Right ventricle myocardium superior (tissue), 1 donor: ENCODE results near the gene KCNQ4. TPM values are rescaled to one million over a fixed set of nuclear protein-coding genes. Genes with fewer than 3 reads are reported as not detected.

ENCODE experiments used
- ATAC-seq: fragments of 200-7000 bp; cut with Tn5 transposase; one replicate; pipeline ENCODE4 v1.9.1; 2020; ENCODE audit warnings: mild to moderate bottlenecking; ENCODE audit not compliant: poor library complexity
- DNase-seq: peaks from one replicate; pipeline ENCODE4 v3.0.0-alpha.2; 2020
- intact Hi-C: fragments of 100-400 bp; cut with DNase I; formaldehyde crosslinking; loops from one replicate; pipeline ENCODE4 v1.11.2; 2022
- total RNA-seq: library from RNA; stranded (reverse); fragmentation: NEBNext Ultra II Directional; extraction: Animal tissue kit (Norgen Biotek cat#: 25700); gene quantifications from one replicate; pipeline ENCODE4 v1.2.1, GENCODE V29; 2021
- donor health status: DM: no; HTN: yes; CAD: no; lungs with severe emphysema.

KCNQ4 gene
- total RNA-seq, 1 donor from 2014 or later = 2.6 TPM

DNA sequence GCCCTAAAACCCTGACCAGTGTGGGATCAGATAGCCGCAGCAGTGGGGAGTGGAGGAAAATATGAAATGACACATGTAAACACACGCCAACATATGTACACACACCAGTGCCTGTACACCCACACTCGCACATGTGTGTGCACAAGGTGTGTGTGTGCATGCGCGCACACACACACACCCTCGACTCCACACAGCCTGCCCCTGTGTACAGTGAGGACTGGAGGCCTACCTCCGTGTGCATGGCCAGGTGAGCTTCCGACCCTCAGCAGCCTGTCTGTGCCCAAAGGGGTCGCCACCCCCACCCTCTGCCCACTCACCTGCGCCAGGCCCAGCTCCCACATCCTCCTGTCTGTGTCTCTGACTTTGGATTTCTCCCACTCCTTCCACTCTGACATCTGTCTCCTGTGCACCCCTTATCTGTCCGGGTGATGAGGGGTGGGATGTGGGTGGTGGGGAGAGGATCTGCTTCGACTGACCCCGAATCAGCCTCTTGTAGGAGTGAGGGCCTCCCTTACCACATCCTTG, 46.9 kb downstream of the KCNQ4 start:
- ATAC-seq (no peak), DNase-seq (no peak)
- intact Hi-C loops = no loop called here

DNA sequence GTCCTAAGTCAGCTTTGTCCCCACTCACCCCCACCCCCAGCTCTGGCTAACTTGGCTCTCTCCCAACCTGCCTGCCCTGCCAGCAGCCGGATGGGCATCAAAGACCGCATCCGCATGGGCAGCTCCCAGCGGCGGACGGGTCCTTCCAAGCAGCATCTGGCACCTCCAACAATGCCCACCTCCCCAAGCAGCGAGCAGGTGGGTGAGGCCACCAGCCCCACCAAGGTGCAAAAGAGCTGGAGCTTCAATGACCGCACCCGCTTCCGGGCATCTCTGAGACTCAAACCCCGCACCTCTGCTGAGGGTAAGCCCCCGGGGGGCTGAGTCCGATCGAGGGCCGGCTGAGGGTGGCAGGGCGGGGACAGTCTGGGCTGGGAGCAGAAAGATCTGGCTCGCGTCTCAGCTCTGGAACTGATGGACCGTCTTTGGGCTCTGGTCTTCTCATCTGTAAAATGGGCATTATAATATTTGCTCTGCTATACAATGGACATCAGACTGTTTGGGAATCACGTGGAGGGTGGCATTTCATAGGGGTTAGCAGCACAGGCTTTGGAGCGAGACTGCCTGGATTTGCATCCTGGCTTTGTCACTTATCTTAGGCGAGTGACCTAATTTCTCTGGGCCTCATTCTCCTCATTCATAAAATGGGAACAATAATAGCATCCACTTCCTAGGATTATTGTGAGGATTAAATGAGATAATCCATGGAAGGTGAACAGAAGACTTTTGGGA, 47.6 kb downstream of the KCNQ4 start:
- DNase-seq = no peak
- intact Hi-C loops = no loop called here
- no peak for ATAC-seq

DNA sequence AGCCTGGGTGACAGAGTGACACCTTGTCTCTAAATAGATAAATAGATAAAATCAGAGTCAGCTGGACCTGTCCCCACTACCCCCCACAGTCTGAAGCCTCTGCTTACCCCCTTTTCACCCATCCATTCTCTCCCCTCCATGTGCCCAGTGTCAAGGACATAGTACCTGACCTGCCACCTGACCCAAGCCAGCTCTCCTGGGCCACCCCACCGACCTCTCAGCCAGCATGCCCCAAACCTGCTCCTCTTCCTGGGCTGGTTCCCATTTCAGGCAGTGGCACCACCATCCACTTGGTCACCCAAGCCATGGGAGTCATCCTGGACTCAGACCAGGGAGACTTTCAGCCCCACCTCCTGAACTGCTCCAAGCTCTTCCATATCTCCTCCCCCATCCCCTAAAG, 50.4 kb downstream of the KCNQ4 start:
- intact Hi-C loops = no loop called here
- ATAC-seq (no peak), DNase-seq (no peak)

DNA sequence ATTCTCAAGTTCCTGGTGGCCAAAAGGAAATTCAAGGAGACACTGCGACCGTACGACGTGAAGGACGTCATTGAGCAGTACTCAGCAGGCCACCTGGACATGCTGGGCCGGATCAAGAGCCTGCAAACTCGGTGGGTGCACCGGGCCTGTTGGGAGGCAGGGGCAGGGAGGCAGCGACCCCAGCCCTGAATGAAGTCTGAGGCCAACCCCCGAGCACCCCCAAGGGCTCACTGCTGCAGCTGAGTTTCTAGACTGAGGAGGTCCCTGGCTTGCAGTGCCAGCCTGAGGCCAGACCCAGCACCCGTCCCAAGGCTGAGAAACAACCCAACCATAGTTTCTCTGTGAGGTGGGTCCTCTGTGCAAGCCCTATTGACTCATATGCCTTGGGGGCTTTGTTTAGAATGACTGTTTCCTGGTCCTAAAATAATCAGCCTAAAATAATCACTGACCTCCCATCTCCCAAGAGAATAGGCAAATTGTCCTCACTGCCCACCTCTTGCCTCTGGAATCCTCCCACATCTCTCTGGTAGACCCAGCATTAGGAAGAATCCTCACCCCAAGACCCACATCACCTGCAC, 51.5 kb downstream of the KCNQ4 start:
- ATAC-seq (no peak), DNase-seq (no peak)
- intact Hi-C loops = no loop called here

DNA sequence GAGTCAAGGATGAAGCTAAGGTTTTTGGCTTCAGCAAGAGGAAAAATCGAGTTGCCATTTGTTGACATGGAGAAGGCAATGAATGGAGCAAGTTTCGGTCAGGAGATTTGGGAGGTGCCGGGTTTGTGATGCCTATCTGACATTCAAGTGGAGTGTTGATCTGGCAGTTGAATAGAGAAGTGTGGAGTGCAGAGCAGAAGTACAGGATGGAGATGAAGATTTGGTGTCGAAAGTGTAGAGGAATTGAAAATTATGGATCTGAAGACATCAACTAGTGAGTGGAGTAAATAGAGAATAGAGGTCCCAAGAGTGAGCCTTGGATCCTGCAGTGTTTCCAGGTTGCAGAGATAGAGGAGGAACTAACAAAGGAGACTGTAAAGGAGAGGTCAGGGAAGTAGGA, 52.7 kb downstream of the KCNQ4 start:
- intact Hi-C loops = no loop called here
- ATAC-seq (no peak), DNase-seq (no peak)

DNA sequence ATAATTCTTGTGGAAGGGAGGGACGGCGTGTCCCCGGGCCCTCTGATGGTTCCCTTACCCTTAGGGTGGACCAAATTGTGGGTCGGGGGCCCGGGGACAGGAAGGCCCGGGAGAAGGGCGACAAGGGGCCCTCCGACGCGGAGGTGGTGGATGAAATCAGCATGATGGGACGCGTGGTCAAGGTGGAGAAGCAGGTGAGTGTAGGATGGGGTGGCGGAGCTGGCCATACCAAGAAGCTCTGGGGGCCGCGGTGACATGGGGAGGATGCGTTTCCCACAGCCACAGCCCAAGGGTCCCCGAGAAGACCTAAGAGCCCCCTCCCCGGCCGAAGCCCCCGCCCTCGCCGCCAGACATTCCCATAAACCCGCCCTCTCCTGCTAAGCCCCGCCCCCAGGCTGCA, 54.0 kb downstream of the KCNQ4 start:
- DNase-seq (no peak), ATAC-seq (no peak)
- intact Hi-C loops = no loop called here

DNA sequence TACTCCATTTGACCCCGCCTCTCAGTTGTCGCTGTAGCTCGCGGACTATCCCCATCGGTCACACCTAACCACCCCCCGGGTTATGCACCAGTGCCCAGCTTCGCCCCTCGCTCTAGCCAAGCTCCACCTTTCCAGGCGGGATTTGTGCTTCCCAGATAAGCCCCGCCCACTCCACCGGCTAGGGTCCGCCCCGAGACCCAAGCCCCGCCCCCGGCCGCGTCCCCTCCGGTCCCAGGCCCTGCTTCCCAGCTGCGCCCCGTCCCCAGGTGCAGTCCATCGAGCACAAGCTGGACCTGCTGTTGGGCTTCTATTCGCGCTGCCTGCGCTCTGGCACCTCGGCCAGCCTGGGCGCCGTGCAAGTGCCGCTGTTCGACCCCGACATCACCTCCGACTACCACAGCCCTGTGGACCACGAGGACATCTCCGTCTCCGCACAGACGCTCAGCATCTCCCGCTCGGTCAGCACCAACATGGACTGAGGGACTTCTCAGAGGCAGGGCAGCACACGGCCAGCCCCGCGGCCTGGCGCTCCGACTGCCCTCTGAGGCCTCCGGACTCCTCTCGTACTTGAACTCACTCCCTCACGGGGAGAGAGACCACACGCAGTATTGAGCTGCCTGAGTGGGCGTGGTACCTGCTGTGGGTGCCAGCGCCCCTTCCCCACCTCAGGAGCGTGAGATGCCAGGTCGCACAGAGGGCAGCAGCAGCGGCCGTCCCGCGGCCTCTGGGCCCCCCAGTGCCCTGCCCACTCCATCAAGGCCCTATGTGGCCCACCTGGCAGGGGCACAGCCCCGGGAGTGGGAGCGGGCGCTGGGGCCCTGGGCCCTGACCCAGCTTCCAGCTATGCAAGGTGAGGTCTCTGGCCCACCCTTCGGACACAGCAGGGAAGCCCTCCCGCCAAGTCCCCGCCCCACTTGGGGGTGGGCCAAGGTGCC, 54.7 kb downstream of the KCNQ4 start:
- peak; percentile 22 for ATAC-seq
- intact Hi-C loops = no loop called here

DNA sequence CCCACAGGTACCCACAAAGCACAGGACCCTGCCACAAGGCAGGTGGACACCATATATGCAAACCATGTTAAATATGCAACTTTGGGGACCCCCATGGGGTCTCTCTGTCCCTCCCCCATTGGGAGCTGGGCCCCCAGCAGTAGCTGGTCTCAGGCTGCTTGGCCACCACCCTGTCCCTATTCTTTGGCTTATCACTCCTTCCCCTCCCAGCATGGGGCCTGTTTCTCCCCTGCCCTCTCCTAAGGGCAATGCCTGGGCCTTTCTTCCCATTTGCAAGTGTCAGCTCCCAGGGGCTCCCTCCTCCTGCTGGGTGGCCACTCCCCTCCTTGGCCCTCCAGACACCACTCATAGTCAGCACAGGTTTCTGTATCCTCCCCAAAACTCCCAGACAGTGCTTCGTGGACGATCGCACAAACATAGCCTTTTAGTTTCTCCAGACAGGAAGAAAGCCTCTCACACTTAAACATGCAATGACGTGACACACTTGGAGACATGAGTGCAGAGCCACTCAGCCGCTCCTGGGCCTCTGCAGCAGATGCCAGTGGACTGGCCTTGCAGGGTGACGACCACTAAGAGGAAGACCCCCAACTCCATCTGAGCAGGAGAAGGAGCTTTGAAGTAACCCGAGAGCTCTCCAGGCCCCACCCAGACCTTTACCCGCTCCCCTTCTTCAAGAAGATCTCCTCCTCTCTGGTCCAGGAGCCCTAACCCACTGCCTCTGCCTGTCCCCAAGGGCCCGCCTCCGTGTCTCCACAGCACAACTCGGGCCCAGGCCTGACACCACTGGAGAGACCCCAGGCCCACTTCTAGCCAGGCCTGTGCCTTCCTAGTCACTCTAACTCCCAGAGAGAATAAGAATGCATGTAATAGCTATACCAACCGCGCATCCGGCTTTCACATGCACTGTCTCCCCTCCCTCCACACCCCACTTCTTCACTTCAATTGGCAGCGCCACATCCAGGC, 55.7 kb downstream of the KCNQ4 start:
- DNase-seq = no peak
- intact Hi-C loops = no loop called here
- no peak for ATAC-seq

More for the DNA sequence above, 54.7 kb downstream of the KCNQ4 start:
- no peak for DNase-seq

DNA sequence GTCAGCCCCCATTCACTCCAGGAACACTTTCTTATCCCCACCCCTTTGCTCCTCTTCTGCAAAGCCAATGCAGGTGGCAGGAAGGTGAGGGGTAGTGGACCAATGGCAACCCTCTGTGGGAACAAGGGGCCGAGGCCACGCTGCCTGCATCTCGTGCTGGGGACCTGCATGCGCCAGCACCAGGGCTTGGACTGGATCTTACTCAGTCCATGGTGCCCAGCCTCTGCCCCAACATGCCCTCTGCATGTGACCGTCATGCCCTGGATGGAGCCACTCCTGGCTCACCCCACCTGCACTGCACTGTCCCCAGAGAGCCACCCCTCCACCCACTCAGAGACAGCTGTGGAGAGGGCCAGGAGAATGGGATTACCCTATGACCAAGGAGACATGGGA, 56.4 kb downstream of the KCNQ4 start:
- ATAC-seq (no peak), DNase-seq (no peak)
- intact Hi-C loops = no loop called here

DNA sequence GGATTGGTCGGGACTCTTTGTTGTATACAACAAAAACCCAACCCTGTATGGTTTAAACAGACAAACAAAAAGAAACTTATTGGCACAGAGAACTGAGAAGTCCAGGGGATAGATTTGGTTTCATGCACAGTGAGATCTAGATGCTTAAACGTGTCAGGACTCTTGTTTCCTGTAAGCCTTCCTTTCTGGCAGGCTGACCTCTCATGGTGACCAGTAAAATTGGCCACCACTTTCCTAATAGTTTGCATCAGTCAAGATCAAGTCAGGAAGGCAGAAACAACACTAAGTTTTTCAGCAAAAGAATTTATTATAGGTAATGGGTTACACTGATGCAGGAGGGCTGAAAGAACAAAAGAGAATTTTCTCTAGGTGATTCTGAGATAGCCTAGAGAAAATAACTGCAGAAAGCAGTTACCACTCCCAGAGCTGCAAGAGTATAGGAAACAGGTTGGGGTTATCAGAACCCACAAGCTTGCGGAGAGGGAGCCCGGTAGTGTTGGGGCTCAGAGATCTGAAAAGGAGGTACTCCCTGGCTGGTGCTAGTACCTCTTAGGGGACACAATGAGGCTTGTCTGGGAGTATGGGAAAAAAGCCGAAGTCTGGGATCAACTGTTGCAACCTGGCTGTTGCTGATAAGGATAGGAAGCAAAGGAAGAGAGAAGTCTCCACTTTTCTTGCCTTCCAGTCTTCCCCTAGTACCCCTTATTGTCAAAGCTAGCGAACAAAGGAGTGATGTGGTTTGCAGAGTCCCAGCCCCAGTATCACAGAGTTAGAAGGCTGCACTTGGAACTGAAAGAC, 57.1 kb downstream of the KCNQ4 start:
- intact Hi-C loops = no loop called here
- no peak for ATAC-seq
- DNase-seq = no peak

DNA sequence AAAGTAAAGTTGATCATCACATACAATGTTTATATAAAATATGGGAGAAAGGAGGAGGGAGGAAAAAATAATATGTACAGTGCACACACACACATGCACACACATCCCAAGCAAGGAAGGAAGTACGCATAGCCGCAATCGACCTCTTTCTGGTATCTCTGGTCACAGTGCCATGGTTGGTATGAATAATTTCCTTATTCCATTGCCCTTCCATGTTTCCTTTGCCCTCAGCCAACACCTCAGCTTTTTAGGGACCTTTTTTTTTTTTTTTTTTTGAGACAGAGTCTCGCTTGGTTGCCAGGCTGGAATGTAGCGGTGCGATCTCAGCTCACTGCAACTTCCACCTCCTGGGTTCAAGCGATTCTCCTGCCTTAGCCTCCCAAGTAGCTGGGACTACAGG, 58.0 kb downstream of the KCNQ4 start:
- no peak for ATAC-seq
- DNase-seq = no peak
- intact Hi-C loops = no loop called here

DNA sequence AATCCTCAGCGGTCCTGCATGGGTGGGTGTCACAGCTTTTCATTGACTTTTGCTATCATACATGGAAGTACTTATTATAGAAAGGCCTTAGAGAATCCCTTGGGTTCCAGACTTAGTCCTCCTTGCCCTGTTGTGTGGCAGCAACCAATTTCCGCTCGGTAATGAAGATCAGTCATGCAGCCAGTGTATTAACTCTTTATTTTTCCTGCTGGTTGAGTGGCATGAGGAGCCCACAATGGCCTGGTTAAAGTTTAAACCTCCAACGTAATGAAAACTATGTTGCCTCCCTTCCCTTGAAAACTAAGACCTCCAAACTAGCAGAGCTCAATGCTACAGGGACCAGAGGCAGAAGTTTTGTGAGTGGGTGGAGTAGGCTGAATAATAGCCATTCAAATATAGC, 58.6 kb downstream of the KCNQ4 start:
- DNase-seq (no peak), ATAC-seq (no peak)
- intact Hi-C loops = no loop called here

DNA sequence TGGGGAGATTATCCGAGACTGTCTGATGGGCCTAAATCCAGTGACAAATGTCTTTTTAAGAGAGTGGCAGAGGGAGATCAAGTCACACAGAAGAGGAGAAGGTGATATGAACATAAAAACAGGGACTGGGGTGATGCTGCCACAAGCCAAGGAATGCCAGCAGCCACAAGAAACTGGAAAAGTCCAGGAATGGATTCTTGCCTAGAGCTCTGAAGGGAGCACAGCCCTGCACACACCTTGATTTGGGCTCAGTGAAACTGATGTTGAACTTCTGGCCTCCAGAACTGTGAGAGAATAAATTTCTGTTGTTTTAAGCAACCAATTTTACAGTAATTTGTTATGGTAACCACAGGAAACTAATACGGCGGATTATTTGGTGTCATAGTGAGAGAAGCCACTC, 59.1 kb downstream of the KCNQ4 start:
- ATAC-seq = no peak
- intact Hi-C loops = no loop called here
- DNase-seq = no peak

DNA sequence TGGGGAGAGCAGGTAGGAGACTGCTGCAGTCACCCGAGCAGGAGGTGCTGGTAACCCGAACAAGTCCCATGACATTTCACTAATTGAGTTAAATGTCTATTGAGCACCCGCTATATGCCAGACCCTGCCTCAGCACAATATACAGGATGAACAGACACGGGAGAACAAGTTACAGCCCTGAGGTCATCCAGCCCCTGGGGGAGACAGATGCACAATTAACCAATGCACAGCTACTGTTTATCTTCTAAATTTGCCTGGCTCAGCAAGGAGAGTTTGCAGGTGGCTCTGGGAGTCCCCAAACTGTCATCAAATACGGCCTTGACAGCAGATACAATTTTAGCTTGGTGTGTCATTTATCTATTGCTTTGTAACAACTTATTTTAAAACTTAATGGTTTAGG, 60.5 kb downstream of the KCNQ4 start:
- no peak for ATAC-seq
- DNase-seq = peak; percentile 8
- intact Hi-C loops = no loop called here

DNA sequence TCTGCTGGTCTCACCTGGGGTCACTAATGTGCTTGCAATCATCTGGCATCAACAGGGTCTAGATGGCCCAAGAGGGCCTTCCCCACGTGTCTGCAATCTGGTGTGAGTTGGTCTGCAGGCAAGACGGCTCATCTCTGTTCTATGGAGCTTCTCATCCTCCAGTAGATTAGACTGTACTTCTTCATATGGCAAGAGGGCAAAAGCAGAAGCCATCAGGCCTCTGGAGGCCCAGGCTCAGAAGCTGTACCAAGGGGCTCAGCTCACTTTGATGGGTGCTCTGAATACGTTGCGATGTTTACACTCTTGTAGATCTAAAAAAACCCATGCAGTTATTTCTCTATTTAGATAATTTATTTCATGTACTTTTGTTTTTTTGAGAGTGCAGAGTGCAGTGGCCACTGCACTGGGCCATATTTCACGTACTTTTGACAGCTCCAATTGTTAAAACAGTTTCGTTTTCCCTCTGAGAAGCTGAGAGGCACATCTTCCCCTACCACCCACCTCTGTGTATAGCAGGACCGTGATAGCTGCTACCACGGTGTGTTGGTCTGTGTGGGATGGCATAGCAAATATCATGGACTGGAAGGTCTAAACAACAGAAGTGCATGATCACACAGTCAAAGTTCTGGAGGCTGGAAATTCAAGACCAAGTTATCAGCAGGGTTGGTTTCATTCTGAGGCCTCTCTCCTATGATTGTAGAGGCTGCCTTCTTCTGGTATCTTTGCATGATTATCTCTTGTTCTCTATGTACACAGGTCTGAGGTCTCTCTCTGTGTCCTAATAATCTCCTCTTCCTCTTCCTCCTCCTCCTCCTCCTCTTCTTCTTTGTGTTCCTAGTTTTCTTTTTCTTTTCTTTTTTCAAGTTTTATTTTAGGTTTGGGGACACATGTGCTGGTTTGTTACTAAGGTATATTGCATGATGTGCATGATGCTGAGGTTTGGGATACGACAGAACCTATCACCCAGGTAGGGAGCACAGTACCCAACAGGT, 61.6 kb downstream of the KCNQ4 start:
- intact Hi-C loops = loop anchor here (5.0 kb wide), 1 partner anchor 68 kb away; no protein-coding TSS in a partner anchor
- ATAC-seq (no peak), DNase-seq (peak; percentile 1)

DNA sequence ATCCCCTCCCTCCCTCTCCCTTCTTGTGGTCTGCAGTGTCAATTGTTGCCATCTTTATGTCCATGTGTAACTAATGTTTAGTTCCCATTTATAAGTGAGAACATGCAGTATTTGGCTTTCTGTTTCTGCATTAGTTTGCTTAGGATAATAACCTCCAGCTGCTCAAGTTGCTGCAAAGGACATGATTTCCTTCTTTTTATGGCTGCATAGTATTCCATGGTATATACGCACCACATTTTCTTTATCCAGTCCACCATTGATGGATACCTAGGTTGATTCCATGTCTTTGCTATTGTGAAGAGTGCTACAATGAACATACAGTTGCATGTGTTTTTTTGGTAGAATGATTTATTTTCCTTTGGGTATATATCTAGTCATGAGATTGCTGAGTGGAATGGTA, 62.3 kb downstream of the KCNQ4 start:
- ATAC-seq (no peak), DNase-seq (no peak)
- intact Hi-C loops = loop anchor here (5.0 kb wide), 1 partner anchor 69 kb away; no protein-coding TSS in a partner anchor
